SK-N-MC (cell line): ENCODE data around the gene ATP2A2.

Experiments used
- EZH2 ChIP-seq: fragments of 200-600 bp; sonication (generic); IDR thresholded peaks from one replicate; pipeline ENCODE4 v1.6.1; 2017; ENCODE audit warnings: antibody characterized with exemption
- POLR2AphosphoS5 ChIP-seq: IDR thresholded peaks from 2 replicates; pipeline ENCODE4 v1.6.1; 2012; ENCODE audit warnings: mild to moderate bottlenecking, low read depth, low read length, borderline replicate concordance

- TF ChIP-seq POLR2AphosphoS5 (no peak), EZH2 (no peak)
These were observed 58.3 kb downstream of the ATP2A2 start for GRCh38 chr12:110339184-110339952.
